ENCODE results near the gene RB1.

DNA sequence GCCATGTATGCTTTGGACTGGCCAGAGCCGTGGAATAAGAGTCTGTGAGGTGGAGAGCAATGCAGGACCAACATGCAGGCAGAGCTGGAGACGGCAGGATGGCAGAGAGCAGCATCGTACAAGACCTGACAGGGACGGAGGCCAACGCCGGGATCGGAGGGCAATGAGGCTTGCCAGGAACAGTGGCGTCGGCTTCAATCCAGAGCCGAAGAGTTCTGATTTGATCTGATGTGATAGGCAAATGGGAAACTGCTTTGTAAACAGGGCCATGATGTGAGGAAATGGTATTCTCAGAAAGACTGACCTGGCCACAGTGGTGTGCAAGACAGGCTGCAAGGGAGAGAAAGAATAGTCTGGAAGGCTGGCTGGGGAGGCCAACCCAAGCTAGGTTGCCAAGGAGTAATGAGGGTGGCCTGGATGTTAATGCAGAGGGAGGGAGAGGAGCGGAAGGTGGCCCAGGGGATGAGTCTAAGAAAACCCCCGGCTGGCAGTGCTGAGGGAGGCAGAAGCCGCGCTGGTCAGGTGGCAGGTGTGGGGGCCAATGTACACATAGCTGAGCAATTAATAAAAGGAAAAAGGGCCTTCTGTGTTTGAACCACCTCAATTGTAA, 202.6 kb downstream of the RB1 start:
- TF ChIP-seq GATA2 (IDR thresholded peaks at IDR 0.05; ENCODE audit: low read depth, low read length) (no peak), GATA3 (IDR thresholded peaks at IDR 0.05; ENCODE audit: low read depth, low read length) (no peak)
